UCSD-AML1 (cell line): ENCODE results near the gene BNIPL.

Source experiments
- DNase-seq: peaks from one replicate; lab custom pipeline; 2025; ENCODE audit not compliant: unreplicated experiment; lab: John Stamatoyannopoulos, UW

BNIPL gene

DNA sequence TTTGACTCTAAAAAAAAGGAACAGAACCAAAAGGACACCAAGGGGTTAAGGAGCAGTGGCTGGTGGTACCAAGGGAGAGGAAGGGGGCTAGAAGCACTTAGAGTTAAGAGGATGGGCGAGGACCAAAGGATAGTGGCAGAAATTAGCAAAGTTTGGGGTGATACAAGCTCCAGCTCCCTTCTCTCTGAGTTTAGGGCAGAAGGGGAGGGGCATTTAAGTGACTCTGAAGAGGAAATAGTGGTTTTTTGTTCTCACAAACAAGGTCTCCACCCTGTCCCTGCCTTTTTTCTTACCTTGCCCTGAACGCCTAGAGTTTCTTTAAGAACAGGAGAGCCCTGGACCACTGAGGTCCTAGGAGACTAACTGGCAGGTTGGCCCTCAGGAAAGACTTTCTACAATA is 19.8 kb downstream of the BNIPL start:
- no peak for DNase-seq

- DNase-seq, result no peak
These were observed 22.3 kb downstream of the BNIPL start for GRCh38 chr1:151058692-151059091.

DNA sequence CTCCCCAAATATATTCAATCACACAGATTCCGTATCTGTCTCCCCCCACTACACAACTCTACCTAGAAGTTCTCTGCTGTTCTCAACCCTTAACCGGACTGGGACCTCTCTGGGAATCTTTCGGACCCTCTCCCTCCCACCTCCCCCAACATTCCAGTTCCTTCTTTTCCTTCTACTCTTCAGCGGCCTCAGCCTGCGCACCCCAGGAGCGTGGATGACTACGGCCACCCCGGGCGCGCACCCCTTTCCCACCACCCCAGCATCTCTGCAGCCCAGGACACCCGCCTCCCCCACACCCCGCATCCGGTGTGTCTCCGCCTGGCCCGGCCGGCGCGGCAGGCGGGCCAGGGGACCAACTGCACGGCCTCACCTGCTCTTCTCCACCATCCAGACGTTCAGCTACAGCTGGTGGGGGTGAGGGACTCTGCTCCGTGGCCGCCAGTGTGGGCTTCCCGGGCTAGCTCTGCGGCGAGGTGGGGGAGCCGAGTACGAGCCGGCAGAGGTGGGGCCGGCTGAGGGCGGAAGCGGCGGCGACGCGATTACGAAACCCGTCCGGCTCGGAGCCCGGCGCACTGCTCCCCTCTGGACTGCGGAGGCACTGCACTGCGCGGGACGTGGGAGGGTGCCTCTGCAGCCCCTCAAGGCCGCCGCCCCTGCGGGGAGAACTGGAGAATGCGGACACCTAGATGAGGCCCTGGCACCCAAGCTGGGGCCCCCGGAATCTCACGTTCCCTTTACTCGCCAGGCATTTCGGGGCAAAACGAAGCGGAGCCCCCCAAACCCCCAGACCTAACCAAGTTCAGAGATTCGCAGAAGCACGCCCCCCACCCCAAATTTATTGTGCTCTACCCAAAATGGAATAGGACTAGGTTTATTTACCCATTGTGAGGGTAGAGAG is 23.0 kb downstream of the BNIPL start, which contains the start of gene CDC42SE1:
Gene CDC42SE1, minus strand, starts transcription at position 514 of the 898 bp plus-strand sequence. CDS start 3,892 bp downstream, outside the sequence.
- peak; percentile 89 for DNase-seq

DNA sequence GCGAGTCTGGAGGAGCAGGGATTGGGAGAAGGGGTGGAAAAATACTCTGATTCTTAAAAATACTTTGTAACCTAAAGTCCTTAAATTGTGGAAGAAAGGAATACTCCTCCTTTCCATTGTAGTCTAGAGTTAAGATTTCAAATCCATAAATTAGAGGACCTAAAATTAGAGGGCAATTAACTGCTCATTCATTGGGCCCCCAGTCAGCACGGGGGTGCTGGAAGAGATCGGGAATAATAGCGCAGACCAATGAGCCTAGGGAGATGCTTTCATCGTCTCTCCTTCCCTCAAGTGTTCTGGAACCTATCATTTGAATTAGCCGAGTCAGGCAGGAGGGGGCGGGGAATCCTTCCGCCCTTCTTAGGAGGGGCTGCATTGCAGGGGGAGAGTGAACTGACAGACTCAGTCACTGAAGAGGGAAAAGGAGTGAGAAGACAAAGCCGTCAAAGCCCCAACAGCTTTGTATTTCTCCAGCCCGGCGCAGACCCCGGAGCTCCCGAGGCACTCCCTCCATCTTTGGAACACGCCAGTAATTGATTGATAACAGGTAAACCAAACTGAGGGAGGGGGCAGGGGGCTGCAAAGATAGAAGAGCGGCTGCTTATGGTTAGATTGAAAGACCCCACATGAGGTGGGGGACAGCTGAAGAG is 23.7 kb downstream of the BNIPL start, which contains the start of gene MLLT11:
Gene MLLT11, plus strand, starts transcription at position 391 of the 650 bp plus-strand sequence. CDS start 6,828 bp downstream, outside the sequence.
- peak; percentile 58 for DNase-seq

GRCh38 chr1:151060657-151061421 is 24.5 kb downstream of the BNIPL start:
- no peak for DNase-seq

GRCh38 chr1:151061704-151062103 is 25.3 kb downstream of the BNIPL start:
- DNase-seq, result no peak

GRCh38 chr1:151062741-151063371 is 26.5 kb downstream of the BNIPL start:
- DNase-seq, result no peak

DNA sequence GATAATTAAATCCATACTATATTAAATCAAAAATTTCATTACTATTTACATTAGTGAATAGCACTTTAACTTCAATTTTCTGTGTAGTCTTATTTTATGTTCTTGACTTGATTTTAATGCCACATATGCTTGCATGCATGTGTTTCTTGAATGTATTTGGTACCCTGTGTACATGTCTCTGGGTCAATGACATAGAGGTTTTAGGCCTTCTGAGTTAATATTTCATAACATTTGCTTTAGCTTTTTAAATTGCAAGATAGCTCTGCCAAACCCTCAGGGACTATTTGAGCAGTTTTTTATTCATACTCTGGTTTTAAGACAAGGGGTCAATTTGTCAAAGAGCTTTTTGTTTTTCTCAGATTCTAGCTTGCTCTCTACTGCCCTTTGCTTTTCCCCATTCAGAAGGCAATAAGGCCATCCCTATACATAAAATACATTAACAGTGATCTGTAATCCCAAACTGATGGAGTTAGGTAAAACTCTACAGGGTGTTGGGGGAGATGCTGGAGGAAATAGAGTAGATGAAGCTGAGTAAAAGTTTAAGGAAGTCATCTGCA is 28.8 kb downstream of the BNIPL start:
- no peak for DNase-seq

DNA sequence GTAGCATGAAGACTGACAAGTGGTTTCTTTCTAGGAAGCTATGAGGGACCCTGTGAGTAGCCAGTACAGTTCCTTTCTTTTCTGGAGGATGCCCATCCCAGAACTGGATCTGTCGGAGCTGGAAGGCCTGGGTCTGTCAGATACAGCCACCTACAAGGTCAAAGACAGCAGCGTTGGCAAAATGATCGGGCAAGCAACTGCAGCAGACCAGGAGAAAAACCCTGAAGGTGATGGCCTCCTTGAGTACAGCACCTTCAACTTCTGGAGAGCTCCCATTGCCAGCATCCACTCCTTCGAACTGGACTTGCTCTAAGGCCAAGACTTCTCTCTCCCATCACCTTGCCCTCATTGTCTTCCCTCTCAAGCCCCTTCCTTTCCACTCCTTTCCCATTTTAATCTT is 30.8 kb downstream of the BNIPL start:
- DNase-seq, result no peak

- DNase-seq, result no peak
These were observed 32.7 kb downstream of the BNIPL start for GRCh38 chr1:151069103-151069486.

DNA sequence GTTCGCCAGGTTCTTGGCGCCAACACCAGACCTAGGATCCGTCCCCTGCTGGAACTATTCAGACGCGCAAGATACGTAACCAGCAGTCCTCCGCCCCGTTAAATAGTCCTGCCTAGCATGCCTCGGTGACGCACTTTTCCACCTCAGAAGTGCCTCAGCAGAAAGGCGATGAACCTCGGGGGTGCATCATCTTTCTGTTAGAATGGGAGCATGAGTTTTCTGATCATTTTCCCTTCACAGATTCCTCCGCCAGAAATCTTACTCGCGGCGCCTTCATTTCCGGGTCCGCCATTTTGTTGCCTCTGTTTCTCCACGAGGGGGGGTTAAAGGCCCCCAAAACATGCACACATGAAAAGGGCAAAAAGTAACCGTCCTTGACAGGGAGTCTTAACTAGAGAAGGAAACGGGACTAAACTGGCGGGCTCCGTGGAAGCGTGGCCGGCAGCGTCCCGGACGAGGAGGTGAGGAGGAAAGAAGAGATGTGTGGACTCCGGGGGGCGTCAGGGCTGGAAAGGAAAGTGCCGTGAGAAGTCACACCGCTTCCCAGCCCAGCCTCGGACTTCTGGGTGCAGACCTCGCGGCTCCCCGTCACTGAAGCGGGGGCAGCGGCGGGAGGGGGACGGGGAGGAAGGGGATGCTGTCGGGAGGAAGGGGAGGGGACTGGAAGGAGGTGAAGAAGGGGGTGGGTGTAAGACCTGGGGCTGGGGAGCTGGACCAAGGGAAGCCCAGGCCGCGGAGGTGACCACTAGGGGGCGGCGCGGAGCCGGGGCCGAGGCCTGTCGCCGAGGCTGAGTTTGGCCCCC is 34.3 kb downstream of the BNIPL start, which contains the start of gene GABPB2:
Gene GABPB2, plus strand, starts transcription at position 288 of the 803 bp plus-strand sequence. CDS start 17,429 bp downstream, outside the sequence.
- peak; percentile 93 for DNase-seq

DNA sequence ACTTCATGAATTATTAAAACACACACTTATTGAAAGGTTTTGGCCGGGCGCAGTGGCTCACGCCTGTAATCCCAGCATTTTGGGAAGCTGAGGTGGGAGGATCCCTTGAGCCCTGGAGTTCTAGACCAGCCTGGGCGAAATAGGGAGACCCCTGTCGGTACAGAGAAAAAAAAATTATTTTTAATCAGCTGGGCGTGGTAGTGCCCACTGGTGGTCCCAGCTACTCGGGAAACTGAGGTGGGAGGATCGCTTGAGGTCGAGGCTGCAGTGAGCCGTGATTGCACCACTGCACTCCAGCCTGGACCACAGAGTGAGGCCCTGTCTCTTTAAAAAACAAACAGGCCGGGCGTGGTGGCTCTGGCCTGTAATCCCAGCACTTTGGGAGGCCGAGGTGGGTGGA is 35.8 kb downstream of the BNIPL start:
- no peak for DNase-seq

DNA sequence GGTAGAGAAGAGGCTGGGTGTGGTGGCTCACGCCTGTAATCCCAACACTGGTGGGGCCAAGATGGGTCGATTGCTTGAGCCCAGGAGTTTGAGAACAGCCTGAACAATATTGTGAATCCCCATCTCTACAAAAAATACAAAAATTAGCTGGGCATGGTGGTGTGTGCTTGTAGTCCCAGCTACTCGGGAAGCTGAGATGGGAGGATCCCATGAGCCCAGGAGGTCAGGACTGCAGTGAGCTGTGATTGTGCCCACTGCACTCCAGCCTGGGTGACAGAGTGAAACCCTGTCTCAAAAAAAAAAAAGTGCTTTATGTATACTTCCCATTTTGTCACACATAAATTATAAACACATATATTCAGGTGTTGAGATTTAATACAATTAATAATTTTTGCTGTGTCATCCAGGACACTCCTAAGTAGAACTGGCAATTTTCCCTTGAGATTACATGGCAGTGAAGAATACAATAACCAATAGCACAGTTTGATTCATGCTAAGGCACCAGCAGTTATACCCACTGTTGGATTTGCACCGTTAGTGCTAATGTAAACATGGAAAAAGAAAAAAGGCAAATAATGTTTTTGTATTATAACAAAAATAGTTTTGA is 49.7 kb downstream of the BNIPL start:
- no peak for DNase-seq
